NCI-H446 (cell line): ENCODE results near the gene CNTN1.

Experiments
- DNase-seq, 2 experiments: peaks; one replicate each; lab custom pipeline; 2025; lab: John Stamatoyannopoulos, UW

The CNTN1 gene

DNA sequence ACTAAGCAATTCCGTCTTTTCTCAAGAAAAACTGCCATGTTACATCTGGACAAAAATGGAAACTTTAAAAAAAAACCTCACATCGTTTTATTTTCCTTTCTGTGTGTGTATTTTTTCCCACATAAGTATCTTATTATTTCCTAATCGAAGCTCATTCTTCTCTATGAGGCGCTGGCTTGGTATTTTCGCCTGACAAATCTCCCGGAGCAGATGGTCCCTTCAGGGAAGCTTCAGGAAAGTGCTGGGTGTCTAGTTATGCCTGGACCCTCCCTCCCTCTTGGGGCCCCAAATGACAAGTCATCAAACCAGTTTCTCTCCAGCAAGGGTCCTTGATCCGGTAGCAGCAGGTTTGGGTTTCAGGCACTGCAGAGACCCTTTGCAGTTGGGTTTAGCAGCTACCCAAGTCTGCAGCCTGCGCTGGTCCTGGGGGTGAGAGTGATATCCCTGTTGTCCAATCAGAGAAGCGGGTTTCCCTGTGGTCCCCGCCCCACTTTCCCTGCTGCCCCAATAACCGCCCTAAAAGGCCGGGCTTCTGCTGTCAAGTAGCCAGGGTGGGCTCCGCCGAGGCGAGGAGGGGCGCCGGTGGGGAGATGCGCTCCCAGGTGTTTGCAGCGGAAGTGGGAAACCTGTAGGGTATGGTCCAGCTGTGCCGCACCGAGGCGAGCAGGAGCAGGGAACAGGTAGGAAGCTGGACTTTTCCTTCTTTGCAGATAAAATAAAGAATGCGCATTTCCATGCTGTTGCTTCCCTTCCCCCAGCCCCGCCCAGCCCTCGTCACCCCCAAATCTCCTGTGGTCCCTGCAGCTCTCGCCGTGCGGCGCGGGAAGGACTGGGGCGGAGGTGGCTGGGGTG is at the start of gene CNTN1:
TSS of gene CNTN1 (plus strand) at position 527 of the 852 bp plus-strand sequence.
- peak; percentile 85 to 92 for DNase-seq

DNA sequence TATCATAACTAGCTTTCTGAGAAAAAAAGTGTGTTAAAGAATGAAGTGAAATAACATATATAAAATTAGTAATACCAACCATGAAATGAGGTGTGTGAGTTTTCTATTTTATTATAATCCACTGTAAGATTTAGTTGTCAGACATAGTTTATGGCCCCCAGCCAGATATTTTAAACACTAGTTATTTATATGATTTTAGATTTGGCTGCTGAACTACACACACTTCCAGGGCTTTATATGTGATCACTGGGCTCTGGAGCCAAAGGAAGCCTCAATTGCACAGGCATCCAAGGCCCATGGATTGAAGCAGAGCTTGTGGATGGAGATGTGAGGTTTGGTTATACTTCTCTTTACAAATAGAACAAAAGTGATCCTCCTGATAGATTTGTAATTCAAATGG is 48.7 kb upstream of the CNTN1 start:
- no peak for DNase-seq

DNA sequence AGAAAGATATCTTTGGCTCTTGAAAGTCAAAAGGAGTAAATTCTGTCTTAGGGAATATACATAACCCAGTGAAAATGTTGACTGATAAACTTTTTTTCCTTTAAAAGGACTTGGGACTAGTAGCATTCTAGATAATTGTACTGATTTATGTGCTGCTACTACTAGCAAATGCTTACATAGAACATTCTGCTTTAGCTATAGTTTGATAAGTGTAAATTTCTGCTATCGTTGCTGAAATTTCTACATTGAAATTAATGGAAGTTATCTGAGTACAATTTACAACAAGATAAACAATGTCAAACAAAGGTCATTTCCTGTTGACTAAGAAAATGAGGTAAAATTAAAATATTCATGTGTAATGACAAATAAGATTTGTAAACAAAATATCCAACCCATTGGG is 48.3 kb upstream of the CNTN1 start:
- DNase-seq = no peak

DNA sequence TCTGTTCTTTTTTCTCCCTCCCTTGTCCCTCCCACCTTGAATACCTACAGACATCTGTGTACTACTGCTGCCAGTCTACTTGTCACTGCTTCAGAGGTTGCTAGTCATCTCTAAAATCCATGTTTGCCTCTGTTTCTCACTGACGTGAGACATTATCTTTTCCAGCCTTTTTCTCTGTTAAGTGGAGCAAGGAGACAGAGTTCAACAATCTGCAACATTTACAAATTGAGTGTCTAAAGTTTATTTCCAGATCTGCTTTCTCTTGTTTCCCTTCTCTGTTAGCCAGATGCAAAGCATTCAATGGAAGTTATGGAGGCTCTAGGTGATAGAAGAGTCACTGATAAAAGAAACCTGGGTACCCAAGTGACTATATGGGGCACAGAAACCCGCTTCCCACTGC is 47.5 kb upstream of the CNTN1 start:
- no peak for DNase-seq

DNA sequence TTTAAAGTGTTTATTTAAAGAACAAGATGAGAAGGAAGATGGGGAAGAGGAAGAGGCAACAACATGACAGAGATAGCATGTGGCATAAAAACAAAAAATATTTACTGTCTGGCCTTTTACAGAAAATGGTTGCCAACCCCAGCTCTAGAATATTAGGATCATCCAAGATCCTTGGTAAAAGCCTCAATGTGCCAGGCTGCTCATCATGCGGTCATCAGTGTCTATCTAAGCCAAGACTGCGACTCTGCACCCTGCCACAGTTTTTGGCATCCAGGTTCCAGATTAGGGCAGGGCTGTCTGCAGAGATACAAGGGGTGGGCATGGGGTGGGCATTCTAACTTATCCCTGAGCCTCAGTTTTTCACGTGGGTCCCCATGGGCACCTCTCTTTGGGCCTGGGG is 46.9 kb upstream of the CNTN1 start:
- DNase-seq = peak in 1 of 2 experiments; percentile 60

DNA sequence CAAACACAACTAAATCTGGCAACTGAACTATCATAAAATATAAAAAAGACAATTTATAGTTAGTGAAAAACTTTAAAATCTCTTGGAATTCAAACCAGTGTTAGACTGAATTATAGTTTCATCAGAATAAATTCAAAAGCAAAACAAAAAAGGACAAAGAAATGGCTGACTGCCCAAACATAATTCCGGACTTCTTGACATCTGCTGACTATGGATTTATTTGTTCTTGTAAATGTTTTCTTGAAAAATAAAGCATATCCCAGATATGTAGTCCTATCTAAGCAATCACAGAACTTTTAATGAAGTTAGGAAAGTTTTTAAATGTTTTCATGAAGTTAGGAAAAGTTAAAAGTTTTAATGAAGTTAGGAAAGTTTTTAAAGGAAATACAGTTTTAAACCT is 45.8 kb upstream of the CNTN1 start:
- peak in 1 of 2 experiments; percentile 36 for DNase-seq

DNA sequence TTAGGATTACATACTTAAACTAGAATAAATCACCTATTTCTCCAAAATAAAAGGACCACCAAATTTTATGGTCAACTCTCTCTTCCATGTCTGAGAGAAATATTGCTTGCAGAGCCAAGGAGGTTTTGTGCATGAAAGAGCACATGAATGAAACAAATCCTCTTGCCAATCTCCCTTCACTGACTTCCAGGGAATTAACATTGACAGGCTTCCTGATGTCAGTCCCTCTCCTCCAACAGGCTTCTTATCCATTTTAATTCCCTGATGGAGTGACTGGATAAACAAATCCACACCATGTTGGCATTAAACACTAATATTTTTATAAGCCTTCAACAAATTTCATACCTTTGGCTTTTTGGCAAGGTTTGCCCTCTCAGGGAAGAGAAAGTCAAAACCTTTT is 45.3 kb upstream of the CNTN1 start:
- peak; percentile 53 to 80 for DNase-seq

DNA sequence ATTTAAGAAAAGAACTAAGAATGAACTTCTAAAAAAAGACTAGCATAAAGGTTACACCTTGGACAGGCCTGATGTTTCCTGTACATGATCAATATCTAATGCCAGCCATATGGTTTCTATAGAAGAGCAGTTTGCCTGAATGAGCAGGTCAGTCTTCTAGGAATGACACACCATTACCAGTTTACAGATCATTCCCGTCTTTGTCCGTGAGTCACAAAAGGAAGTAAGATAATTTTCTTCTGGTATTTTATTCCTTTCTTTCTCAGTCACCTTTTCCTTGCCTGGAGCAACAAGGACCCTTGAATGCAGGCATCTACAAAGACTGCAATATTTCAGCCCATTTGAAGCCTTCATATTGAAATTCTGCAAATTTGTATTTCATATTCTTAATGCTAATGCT is 44.6 kb upstream of the CNTN1 start:
- peak in 1 of 2 experiments; percentile 3 for DNase-seq

DNA sequence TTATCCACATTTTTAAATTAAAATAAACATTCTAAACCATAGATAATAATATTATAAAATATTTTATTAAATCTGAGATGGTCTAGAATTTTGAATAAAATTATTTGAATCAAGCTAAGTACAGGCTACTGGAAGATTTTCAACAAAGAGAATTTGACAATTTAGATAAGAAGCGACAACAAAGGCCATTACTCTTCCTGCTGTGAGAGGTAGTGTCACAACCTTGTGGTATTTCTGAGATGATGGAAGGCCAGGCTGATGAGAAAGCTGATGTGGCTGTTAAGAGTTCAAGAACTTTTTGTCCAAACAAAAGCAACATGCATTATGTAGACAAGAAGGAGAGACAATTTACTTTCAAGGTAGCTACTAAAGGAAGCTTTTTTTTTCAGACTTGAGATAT is 43.7 kb upstream of the CNTN1 start:
- DNase-seq = no peak

DNA sequence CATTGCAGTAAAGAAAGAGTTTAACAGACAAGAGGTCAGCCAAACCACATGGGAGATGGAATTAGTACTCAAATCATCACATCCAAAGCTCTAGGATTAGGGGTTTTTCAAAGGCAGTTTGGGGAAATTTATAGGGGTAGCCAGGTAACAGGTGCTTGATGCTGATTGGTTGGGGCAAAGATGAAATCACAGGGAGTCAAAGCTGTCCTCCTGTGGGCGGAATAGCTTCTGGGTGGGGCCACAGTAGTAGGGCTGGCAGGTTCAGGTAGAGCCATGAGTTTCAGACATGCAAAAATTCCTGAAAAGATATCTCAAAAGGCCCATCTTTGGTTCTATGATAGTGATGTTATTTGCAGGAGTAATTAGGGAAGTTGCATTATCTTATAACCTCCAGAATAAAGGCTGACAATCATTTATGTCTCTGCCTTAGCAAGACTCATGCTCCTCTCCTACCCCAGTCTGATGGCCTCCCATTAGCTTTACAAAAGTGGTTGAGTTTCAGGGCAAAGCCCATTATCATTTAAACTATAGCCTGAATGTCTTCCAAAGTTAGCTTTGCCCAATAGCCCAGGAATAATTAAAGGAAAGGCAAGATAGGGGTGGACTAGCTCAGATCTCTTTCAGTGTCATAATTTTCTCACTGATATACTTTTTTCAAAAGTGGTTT is 42.1 kb upstream of the CNTN1 start:
- DNase-seq = no peak

DNA sequence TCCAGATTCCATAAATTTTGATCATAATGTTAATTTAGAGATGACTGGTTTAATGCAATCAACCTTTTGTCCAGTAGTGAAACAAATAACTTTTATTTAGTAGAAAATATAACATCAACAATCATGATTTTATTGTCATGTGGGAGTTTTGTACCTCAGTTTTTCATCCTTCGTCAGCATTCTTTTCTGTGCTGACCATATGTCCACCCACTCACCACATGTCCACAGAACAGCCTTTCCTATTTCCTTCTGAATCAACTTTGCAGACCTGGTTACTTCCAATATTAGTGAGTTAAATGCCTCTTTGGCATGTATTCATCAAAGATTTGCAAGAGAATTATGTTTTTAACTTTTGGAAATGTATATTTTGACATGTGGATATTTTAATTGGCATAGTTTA is 36.8 kb upstream of the CNTN1 start:
- DNase-seq = no peak

DNA sequence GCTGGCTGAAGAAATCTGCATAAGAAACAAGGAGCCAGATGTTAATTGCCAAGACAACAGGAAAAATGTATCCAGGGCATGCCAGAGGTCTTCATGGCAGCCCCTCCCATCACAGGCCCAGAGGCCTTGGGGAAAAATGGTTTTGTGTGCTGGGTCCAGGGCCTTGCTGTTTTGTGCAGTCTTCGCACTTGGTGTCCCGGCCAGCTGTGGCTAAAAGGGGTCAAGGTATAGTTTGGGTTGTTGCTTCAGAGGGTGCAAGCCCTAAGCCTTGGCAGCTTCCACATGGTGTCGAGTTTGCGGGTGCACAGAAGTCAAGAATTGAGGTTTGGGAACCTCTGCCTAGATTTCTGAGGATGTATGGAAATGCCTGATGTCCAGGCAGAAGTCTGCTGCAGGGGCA is 29.9 kb upstream of the CNTN1 start:
- no peak for DNase-seq

DNA sequence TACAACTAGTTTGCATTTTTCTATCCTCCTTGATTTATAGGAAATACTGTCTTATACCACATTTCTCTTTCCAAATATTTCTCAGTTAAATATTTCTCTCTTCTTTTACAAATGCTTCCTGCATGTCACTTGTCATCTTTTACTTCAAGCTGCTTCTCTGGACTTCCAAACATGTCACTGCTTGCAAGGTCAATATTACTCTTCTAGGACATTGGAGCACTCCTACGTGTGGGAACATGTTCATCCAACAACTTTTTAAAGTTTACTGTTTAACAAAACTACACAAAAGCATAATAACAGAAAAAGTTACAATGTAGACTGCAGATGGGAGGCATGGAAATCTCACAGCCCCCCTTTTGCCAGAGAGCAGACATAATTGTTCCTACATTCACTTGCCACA is 28.5 kb upstream of the CNTN1 start:
- no peak for DNase-seq

DNA sequence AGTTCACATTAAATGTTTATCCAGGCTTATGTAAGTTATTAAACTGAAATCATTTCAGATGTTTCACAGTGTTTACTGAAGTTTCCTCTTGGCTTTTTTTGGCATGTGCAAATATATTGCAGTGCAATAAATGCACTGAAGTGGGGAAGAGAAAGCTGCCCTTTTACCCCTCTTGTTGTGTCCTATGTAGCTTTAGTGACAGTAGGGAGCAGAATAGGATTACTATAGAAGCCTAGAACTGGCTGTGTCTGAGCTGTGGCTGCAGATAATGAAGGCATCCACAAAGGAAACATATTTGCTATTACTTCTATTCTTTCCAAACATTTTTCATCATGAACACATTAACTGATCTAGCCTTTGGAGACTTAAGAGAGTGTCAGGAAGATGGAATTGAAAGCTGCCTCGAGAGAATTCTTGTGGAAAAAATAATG is 24.1 kb upstream of the CNTN1 start:
- peak in 1 of 2 experiments; percentile 3 for DNase-seq

DNA sequence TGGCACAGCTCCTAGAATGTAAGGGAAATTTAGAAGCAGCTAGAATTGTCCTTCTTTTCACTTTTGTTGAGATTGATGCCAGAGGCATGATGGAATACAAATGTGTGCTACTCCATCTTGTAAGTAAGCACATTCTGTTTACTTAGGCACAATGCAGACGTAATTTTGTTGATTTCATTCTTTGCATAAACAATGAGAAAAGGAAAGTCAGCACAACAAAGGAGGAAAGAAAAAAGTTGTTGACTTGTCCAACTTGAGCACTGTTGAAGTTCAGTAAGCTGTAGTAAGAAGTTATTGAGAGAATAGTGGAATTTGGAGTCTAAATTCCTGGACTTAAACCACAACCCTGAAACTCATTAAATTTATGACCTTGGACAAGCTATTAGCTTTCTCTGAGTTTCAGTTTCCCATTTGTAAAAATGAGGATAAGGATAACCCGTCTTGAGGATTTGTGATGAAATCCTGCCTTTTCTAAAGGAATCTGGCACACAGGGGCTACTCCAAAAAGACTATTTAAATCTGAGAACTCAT is 19.4 kb upstream of the CNTN1 start:
- no peak for DNase-seq

DNA sequence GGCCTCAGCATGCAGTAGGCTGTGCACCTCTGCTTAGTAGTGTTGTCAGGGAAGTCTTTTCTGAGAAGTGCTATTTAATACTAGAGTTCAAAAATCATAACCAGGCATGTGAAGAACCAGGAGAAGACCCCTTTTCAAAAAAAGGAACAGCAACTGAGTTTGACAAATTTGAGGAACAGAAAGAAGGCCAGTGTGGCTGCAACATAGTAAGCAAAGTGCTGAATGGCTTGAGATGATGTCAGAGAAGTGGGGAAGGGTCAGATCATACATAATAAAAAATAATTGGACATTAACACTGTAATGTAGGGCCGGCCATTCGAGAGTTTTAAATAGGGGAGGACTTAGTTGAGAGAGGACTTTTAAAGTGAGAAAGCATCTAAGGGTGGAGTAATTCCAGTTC is 11.1 kb upstream of the CNTN1 start:
- no peak for DNase-seq

DNA sequence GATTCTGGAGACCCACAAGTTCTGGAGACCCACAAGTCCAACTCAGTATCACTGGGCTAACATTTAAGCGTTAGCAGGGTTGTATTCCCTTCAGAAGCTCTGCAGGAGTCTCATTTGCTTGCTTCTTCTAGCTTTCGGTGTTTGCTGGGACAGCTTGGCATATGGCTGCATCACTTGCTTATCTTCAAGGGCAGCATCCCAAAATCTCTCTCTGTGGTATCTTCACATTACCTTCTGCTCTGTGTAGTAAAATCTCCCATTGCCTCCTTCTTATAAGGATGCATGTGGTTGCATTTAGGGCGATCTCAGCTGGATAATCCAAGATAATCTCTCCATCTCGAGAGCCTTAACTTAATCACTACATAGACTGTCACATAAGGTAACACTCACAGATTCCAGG is 7.3 kb upstream of the CNTN1 start:
- DNase-seq = no peak

DNA sequence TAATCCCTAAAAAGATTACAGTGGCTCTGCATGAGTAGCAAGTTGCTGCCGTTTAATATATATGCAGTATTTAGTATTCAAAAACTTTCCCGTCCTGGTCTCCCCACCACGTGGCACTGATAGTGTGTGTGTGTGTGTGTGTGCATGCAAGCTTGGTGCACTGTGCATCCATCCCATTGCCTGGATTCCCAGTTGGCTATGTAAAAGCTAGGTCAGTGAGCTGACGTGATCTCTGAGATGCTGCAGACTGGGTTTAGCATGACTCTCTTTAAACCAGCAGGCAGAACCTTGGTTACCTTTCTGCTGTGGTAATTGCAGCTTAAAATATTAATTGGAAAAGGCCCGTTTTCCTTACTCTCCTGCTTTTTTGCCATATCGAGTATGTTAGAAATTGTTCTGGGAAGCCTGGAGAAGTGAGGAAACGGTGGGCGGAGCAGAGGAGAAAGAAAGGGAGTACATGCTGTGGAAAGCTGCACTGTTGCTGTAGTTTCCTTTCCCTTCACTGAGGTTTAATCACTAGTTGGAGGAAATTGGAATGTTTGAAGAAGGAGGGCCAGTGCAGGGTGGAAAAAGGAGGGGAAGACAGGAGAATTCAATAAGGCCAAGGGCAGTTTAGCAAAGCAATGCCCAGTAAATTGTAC is 4.0 kb upstream of the CNTN1 start:
- no peak for DNase-seq

DNA sequence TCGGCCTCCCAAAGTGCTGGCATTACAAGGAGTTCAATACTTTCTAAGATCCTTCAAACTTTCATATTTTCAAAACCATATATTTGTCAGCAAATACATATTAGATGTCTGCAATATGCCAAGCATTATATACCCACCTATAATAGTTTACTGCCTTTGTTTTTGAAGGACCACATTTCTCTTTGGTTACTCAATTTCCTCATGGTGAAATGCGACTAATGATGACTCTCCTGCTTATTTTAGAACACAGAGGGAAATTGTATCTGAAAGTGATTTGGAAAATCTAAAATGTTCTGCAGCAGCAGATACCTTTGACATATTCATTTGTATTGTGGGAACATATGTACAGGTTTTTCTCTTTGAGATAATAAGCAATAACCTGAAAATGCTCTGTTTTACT is 2.7 kb upstream of the CNTN1 start:
- DNase-seq = no peak

DNA sequence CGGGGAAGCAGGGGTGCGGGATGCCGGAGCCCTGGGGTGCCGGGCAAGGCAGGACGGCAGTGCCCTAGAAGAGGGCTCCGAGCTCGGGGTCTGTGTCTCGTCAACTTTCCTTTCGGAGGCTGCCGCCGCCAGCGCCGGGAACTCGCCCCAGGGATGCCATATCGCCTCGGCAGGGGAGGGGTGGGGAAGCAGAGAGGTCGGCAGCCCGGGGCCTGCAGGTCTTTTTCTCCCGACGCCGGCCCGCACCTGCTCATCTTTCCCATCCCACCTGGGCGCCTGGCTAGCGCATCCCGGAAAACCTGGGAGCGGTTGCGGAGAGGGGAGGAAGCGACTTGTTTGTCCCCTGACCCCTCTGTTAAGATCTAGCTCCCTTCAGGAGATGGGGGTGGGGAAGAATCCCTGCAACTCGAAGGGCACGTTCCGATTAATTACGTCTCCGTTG is 547 bp downstream of the CNTN1 start:
- DNase-seq = peak; percentile 46 to 62

DNA sequence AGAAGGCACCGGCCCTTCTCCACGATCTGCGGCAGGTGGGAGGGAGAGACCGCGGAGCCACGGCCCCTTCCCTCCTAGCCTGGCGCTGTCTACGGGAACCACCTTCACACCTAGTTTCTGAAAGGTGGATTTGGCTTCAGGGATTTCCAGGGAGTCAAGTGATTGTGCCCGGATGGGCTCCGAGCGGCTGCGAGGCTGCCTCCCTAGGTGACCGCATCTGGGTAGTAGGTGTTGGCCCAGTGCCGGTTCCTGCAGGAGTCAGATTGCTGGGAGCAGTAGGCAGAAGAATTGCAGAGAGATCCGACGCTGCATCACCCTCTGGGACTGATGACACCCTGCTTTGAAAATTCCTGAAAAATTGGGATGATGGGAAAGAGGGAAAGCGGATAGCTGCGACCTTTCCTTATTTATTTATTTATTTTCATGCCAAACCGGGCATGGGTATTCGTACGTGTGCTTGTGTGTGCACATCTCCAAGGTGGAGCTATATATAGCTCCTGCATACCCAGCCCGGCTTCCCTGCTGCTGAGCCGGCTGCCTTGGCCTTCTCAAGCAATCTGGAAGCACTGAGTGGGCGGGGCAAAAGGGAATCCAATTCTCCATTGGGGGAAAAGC is 1.1 kb downstream of the CNTN1 start:
- DNase-seq = peak; percentile 77 to 88

DNA sequence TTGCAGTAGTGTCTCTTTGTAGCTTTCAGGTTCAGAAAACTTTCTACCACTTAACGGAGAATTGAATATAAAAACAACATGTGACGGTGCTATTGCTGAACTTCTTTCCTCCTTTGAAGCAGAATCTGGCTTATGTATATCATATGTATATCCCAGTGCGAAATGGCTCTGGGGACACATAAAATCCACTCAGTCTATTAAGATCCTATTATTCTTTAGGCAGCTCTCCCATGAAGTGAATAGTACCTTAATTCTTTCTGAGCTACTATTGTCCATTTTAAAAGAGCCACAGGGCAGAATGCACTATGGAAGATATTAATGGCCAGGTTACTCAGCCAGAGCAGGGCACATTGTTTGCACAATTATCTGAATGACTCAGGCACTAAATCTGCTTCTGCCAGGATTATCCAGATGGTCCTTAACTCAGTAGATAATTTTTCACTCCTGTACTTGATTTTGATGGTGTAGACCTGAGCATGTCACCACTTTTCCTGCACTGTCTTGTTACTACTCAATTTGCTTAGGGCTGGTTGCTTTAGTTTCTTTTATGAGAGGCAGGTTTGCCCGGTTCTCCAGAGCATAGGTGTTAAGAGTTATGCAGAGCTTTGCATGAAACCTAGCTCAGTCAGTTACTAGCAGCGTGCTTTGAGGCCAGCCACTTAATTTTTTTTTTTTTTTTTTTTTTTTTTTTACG is 5.5 kb downstream of the CNTN1 start:
- DNase-seq = peak; percentile 70 to 90
